ENCODE measurements around the gene TMEM125. TPM values are rescaled to one million over a fixed set of nuclear protein-coding genes. Genes with fewer than 3 reads are reported as not detected.

Gene TMEM125
- polyA plus RNA-seq, 3 donors = not detected

DNA sequence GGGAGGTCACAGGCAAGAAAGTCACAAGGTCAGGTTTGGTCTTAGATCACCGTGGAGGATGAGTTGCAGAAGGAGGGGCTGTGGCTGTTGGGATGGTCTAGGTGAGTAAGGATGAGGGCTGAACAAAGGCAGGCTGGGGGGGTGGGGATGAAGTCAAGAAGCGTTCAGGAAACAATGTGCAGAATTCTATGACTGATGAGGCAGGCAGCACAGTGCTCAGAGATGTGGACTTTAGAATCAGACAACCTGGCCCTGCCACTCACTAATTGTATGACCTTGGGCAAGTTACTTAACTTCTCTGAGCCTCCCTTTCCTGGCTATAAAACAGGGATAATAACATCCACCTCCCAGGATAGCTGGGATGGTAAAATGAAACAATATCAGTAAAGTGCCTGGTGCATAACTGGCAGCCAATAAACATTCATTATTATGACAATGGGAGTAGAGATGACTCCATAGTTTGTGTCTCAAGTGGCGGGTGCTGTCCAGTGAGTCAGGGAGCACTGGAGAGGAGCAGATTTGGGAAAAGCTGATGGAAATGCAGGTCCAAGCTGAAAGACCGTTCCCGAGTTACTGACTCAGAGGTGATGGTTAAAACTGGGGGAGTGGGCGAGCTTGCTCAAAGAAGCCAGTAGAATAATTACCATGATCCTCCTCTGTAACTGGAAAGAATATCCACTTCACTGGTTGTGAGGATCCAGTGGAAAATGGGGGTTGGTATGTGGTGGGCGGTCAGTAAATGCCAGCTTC, 33.1 kb downstream of the TMEM125 start:
- Histone ChIP-seq H3K9ac (ENCODE audit: insufficient read depth, low read length, poor library complexity, severe bottlenecking) (no peak overlapping the region), H3K9me3 (replicated peaks in 1 of 2; ENCODE audit: control insufficient read depth in 1 of 2, insufficient read depth in 1 of 2, low read length in 2 of 2) (no peaks in the 10 kb centered on the region), H3K27ac (ENCODE audit: low read depth in 1 of 2, low read length in 2 of 2) (no peak overlapping the region), H4K20me1 (ENCODE audit: insufficient read depth, low read length) (no peaks in the 10 kb centered on the region), H3K4me1 (ENCODE audit: control insufficient read depth in 1 of 2, insufficient read depth in 2 of 2, low read length in 2 of 2) (peaks cover 0 to 5% of the 10 kb centered on the region in 2 donors), H3K27me3 (ENCODE audit: control insufficient read depth in 2 of 2, insufficient read depth in 2 of 2, low read length in 2 of 2) (no peaks in the 10 kb centered on the region), H3K36me3 (replicated peaks in 1 of 2; ENCODE audit: control insufficient read depth in 1 of 2, insufficient read depth in 2 of 2, low read length in 2 of 2) (no peaks in the 10 kb centered on the region), H3K4me2 (replicated peaks; ENCODE audit: extremely low read depth, low read length, poor library complexity, severe bottlenecking) (no peak overlapping the region), H2AFZ (ENCODE audit: insufficient read depth, low read depth, low read length, poor library complexity, severe bottlenecking) (no peak overlapping the region), H3K4me3 (replicated peaks in 1 of 3; ENCODE audit: low read depth in 2 of 3, low read length in 3 of 3) (no peak overlapping the region), H3K79me2 (ENCODE audit: insufficient read depth, low read length) (no peaks in the 10 kb centered on the region)
- Mint-ChIP-seq H3K27ac (no peak overlapping the region), H3K4me3 (no peak overlapping the region), H3K36me3 (no peaks in the 10 kb centered on the region), H3K9me3 (peaks cover 0 to 2% (median 0%) of the 10 kb centered on the region in 7 donors), H3K4me1 (peaks cover 8% of the 10 kb centered on the region), H3K27me3 (ENCODE audit: low read depth in 3 of 3) (peaks cover 0 to 4% (median 2%) of the 10 kb centered on the region in 3 donors)
- TF ChIP-seq, protein P1, sequence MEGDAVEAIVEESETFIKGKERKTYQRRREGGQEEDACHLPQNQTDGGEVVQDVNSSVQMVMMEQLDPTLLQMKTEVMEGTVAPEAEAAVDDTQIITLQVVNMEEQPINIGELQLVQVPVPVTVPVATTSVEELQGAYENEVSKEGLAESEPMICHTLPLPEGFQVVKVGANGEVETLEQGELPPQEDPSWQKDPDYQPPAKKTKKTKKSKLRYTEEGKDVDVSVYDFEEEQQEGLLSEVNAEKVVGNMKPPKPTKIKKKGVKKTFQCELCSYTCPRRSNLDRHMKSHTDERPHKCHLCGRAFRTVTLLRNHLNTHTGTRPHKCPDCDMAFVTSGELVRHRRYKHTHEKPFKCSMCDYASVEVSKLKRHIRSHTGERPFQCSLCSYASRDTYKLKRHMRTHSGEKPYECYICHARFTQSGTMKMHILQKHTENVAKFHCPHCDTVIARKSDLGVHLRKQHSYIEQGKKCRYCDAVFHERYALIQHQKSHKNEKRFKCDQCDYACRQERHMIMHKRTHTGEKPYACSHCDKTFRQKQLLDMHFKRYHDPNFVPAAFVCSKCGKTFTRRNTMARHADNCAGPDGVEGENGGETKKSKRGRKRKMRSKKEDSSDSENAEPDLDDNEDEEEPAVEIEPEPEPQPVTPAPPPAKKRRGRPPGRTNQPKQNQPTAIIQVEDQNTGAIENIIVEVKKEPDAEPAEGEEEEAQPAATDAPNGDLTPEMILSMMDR (IDR thresholded peaks at IDR 0.05) = no peak
- WGBS (ENCODE audit: insufficient coverage) = 81% methylated on average over 7 of the region's 7 CpGs
- intact Hi-C loops (cut with micrococcal nuclease) = no loop called here
- no peak for DNase-seq

DNA sequence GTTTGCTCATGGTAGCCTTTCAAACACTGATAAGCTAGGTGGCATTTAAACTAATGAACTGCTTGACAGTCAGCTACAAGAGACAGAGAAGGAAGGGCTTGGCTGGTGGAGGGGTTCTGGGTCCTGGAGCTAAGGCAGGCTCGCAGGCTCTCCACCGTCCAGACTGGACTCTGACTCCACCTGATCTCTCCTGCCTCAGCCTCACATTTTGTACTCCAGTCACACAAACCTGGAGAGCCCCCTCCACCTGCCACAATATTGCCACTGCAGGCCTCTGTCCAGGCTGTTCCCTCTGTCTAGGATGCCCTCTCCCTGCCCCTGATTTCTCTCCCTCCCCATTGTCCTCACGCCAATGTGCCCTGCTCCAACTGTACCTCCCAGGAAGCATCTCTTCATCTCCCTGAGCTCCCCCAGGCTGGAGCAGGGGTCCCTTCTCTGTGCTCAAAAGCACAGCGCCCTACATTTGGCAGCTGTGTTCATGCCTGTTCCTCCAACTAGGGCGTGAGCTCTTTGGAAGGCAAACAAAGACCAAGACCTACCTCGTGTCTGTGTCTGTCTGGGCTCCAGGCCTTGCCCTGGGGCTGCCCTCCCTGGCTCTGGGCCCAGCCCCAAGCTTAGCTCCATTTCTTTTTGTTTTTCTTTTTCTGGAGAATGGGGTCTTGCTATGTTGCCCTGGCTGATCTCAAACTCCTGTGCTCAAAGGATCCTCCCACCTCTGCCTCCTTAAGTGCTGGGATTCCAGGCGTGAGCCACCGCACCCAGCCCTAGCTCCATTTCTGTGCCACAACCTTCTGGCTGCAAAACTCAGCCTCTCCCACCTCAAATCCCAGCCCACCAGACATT, 33.9 kb downstream of the TMEM125 start:
- H2AFZ ChIP-seq (ENCODE audit: insufficient read depth, low read depth, low read length, poor library complexity, severe bottlenecking) = peak overlapping the region; percentile 29
- H3K27me3 ChIP-seq (ENCODE audit: control insufficient read depth in 2 of 2, insufficient read depth in 2 of 2, low read length in 2 of 2) = no peaks in the 10 kb centered on the region
- H3K4me2 ChIP-seq (replicated peaks; ENCODE audit: extremely low read depth, low read length, poor library complexity, severe bottlenecking) = no peak overlapping the region
- TF ChIP-seq, protein P1 (IDR thresholded peaks at IDR 0.05) = no peak
- H3K27ac ChIP-seq (ENCODE audit: low read depth in 1 of 2, low read length in 2 of 2) = no peak overlapping the region
- H3K9ac ChIP-seq (ENCODE audit: insufficient read depth, low read length, poor library complexity, severe bottlenecking) = no peak overlapping the region
- H3K9me3 ChIP-seq (replicated peaks in 1 of 2; ENCODE audit: control insufficient read depth in 1 of 2, insufficient read depth in 1 of 2, low read length in 2 of 2) = no peaks in the 10 kb centered on the region
- H3K36me3 Mint-ChIP-seq = no peaks in the 10 kb centered on the region
- H3K4me1 Mint-ChIP-seq = peaks cover 8% of the 10 kb centered on the region
- DNase-seq = no peak
- WGBS (ENCODE audit: insufficient coverage) = 83% methylated on average over 8 of the region's 8 CpGs
- intact Hi-C loops (cut with micrococcal nuclease) = no loop called here
- no peak overlapping the region for H3K4me3 ChIP-seq (replicated peaks in 1 of 3; ENCODE audit: low read depth in 2 of 3, low read length in 3 of 3)
- no peaks in the 10 kb centered on the region for H3K36me3 ChIP-seq (replicated peaks in 1 of 2; ENCODE audit: control insufficient read depth in 1 of 2, insufficient read depth in 2 of 2, low read length in 2 of 2)
- H3K4me3 Mint-ChIP-seq = no peak overlapping the region
- no peaks in the 10 kb centered on the region for H4K20me1 ChIP-seq (ENCODE audit: insufficient read depth, low read length)
- H3K4me1 ChIP-seq (ENCODE audit: control insufficient read depth in 1 of 2, insufficient read depth in 2 of 2, low read length in 2 of 2) = peaks cover 0 to 5% of the 10 kb centered on the region in 2 donors
- H3K27me3 Mint-ChIP-seq (ENCODE audit: low read depth in 3 of 3) = peaks cover 0 to 4% (median 2%) of the 10 kb centered on the region in 3 donors
- peaks cover 0 to 2% (median 0%) of the 10 kb centered on the region in 7 donors for H3K9me3 Mint-ChIP-seq
- no peaks in the 10 kb centered on the region for H3K79me2 ChIP-seq (ENCODE audit: insufficient read depth, low read length)
- H3K27ac Mint-ChIP-seq = no peak overlapping the region

All from CD14-positive monocyte (primary cell).